Peyer's patch (tissue), 4 donors: ENCODE data around the gene NHLRC4. TPM values are rescaled to one million over a fixed set of nuclear protein-coding genes. Genes with fewer than 3 reads are reported as not detected.

ENCODE experiments used
- DNase-seq, 3 donors: peaks; one replicate each; pipeline ENCODE4 v3.0.0-alpha.2; 2017 to 2019
- H3K27ac ChIP-seq, 4 donors: fragments of 200-600 bp; sonication (generic); one replicate each; pipeline ENCODE4 v1.5.1; 2016 to 2019
- H3K27me3 ChIP-seq, 2 donors: fragments of 200-600 bp; sonication (generic); one replicate each; pipeline ENCODE4 v1.5.1; 2019
- H3K36me3 ChIP-seq, 3 donors: fragments of 200-600 bp; sonication (generic); one replicate each; pipeline ENCODE4 v1.5.1; 2016 to 2019
- H3K4me1 ChIP-seq, 4 donors: fragments of 200-600 bp; sonication (generic); one replicate each; pipeline ENCODE4 v1.5.1; 2016 to 2019
- H3K4me3 ChIP-seq, 4 donors: fragments of 200-600 bp; sonication (generic); 1 replicate in 3 of 4; 2 replicates in 1 of 4; pipeline ENCODE4 v1.5.1; 2016 to 2019; ENCODE audit warnings: mild to moderate bottlenecking in 1 of 4
- H3K9me3 ChIP-seq, 4 donors: fragments of 200-600 bp; sonication (generic); one replicate each; pipeline ENCODE4 v1.5.1; 2016 to 2019; ENCODE audit warnings: mild to moderate bottlenecking in 1 of 4
- POLR2A ChIP-seq, 2 donors: fragments of 450-650 bp; IDR thresholded peaks; one replicate each; pipeline ENCODE4 v1.5.1; 2017; ENCODE audit warnings: antibody characterized with exemption in 2 of 2, mild to moderate bottlenecking in 2 of 2, moderate library complexity in 2 of 2
- total RNA-seq, 4 donors: library from RNA; depleted of rRNA; stranded (reverse); fragments of >200 nt; gene quantifications; one replicate each; pipeline ENCODE4 v1.1.0, GENCODE V29; 2016
- TF ChIP-seq, protein P1 (sequence below), 6 experiments: fragments of 450-650 bp in 4 of 6; fragments of 200-600 bp in 2 of 6; sonication (generic) in 1 of 6; IDR thresholded peaks; one replicate each; pipeline ENCODE4 v1.5.1; 2017 to 2019; ENCODE audit warnings: antibody characterized with exemption in 6 of 6, mild to moderate bottlenecking in 3 of 6, moderate library complexity in 1 of 6

NHLRC4 gene
- total RNA-seq, 4 donors from 2014 or later, result 1.2 to 17.3 (median 1.5) TPM

DNA sequence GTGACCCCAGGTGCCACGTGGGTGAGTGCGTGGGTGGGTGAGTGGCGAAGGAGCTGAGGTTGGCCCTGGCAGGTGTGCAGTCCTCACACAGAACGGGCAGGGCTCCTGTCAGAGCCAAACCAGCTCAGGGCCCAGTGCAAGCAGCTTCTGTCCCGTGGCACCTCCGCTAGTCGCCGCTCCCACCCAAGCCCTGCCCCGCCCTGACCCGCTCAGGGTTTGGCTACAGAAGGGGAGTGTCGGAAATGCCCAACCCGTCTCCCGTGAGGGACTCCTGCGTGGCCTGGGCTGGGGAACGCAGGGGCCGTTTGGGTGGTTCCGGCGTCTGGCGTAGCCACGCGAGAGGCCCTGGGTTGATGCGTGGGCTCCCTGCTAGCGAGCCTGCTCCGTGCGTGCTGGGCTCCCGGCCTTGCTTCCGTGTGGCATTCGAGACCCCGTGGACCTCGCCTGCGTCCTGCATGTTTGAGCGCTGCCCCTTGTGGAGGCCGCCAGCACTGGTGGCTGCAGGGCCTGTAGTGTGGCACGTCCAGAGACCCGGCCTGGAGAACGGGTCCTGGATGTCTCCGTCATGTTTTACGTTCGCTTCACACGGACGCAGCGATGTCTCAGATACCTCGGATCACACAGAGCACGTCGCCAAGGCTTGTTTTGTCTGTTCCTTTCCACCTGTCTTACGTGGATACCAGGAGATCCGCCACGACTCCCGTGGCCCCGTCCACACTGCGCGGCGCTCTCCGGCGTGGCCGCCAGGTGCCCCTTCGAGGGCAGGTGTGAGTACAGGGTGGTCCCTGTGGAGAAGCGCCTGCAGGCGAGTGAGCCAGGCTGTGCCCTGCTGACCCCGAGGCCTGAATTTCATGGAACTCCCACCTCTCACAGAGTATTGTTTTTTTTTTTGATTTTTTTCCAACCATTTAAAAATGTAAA, 29.1 kb upstream of the NHLRC4 start:
- DNase-seq, result no peak
- Histone ChIP-seq H3K4me1 (peaks cover 0 to 19% (median 0%) of the 10 kb centered on the region in 4 donors), H3K9me3 (no peaks in the 10 kb centered on the region), H3K27ac (peak overlapping the region in 1 of 4 donors; percentile 13), H3K36me3 (peaks cover 0 to 53% (median 0%) of the 10 kb centered on the region in 3 donors), H3K4me3 (no peak overlapping the region), H3K27me3 (no peaks in the 10 kb centered on the region)
- no peak for TF ChIP-seq POLR2A (IDR thresholded peaks at IDR 0.05)
- TF ChIP-seq, protein P1, sequence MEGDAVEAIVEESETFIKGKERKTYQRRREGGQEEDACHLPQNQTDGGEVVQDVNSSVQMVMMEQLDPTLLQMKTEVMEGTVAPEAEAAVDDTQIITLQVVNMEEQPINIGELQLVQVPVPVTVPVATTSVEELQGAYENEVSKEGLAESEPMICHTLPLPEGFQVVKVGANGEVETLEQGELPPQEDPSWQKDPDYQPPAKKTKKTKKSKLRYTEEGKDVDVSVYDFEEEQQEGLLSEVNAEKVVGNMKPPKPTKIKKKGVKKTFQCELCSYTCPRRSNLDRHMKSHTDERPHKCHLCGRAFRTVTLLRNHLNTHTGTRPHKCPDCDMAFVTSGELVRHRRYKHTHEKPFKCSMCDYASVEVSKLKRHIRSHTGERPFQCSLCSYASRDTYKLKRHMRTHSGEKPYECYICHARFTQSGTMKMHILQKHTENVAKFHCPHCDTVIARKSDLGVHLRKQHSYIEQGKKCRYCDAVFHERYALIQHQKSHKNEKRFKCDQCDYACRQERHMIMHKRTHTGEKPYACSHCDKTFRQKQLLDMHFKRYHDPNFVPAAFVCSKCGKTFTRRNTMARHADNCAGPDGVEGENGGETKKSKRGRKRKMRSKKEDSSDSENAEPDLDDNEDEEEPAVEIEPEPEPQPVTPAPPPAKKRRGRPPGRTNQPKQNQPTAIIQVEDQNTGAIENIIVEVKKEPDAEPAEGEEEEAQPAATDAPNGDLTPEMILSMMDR (IDR thresholded peaks at IDR 0.05), result no peak

DNA sequence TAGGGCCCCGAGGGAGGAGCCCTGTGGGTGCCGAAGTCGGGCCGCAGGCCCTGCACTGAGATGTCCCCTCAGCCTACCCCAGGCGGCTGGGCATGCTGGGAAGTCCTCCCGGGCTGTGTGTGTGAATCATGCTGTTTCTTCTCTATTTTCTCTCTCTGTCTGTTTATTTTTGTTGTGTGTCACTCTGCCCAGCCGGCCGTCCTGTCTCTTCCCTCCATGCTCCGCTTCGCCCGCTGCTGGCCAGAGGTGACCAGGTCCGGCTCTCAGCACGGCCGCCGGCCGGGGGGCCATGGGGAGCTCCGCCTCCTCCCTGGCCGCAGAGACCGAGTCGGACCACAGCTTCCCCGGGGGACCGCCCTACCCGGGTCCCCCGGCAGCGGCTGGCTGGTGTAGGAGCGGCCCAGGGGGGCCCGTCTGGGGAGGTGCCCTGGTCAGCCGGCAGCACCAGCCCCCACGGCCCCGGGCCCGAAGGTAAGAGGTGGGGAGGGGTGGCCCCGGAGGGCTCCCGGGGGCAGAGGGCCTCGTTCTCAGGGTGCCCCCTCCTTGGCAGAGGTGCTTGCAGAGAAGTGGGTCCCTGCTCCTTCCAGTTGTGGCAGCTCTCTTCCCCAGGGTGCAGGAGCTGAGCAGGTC, 26.8 kb upstream of the NHLRC4 start:
- H3K27me3 ChIP-seq, result no peaks in the 10 kb centered on the region
- no peak for DNase-seq
- no peak overlapping the region for H3K27ac ChIP-seq
- H3K4me3 ChIP-seq, result no peak overlapping the region
- H3K9me3 ChIP-seq, result no peaks in the 10 kb centered on the region
- TF ChIP-seq, protein P1 (IDR thresholded peaks at IDR 0.05), result no peak
- TF ChIP-seq POLR2A (IDR thresholded peaks at IDR 0.05), result no peak
- peaks cover 0 to 12% (median 0%) of the 10 kb centered on the region in 4 donors for H3K4me1 ChIP-seq
- H3K36me3 ChIP-seq, result peaks cover 0 to 63% (median 0%) of the 10 kb centered on the region in 3 donors

DNA sequence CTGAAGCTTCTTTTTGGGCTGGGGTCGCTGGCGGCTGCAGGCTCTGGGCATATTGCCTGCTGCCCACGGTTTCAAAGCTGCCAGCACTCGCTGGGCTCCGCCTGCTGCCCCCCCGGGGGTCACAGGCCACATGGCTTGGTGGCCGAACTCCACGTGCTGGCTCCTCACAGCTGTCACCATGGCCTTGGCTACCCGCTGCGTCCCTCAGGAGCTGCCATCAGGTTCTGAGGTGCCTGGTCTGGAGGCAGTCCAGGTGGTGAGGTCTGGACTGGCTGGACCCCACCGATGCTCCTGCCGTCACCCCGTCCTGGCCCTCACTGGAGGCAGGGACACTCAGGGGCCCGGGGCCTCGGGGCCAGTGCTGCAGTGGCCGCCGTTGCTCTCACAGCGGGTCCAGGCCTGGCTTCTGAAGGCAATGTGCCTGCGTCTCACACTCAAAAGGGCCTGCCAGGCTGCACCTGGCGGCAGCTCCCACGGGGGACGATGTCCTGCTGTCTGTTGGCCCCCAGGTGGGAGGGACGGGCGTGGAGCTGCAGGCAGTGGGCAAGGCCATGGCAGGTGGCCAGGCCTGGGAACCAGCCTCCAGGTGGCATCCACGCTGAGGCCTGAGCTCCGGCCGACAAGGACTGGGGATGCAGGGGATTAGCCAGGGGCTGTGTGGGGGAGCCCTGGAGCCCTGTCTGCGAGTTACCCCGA, 26.0 kb upstream of the NHLRC4 start:
- H3K4me3 ChIP-seq, result no peak overlapping the region

DNA sequence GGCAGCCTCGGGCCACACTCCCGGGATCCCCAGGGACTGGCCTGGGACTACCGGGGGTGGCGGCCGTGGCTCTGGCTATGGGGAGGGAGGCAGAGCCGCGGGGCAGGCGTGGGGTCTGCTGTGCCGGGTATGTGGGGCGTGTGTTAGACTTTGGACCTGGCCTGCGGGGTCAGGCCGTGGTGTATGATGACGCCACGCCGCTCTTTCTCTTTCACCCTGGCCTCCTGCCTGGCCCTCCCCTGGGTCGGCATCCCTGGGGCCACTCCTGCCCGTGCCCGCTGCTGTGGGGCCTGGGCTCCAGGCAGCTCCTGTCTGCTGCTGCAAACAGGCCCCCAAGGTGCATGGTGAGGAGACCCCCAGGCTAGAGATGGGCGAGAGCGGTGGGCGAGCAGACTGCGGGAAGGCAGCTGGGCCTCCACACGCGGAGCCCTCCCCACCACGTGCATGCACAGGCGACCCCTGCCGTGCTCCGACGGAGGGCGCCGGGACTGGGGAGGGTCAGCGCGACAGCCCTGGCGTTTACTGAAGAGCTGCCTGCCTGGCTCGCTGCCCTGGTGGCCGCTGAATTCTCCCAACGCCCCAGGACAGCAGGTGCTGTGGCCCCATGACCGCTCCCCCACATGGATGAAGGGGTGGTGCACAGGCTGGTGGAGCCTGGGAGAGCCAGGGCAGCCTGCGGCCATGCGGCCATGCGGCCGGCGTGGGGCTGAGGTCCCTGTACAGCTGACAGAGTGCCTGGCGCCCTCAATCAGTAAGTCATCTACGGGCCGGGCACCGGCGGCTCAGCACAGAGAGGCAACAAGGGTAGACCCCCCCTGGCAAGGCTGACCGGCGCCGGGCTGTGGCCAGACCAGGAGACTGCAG, 23.3 kb upstream of the NHLRC4 start:
- H3K27ac ChIP-seq, result peak overlapping the region in 1 of 4 donors; percentile 35
- no peaks in the 10 kb centered on the region for H3K27me3 ChIP-seq
- H3K36me3 ChIP-seq, result peaks cover 0 to 52% (median 0%) of the 10 kb centered on the region in 3 donors
- no peaks in the 10 kb centered on the region for H3K9me3 ChIP-seq
- peaks cover 0 to 21% (median 0%) of the 10 kb centered on the region in 4 donors for H3K4me1 ChIP-seq
- H3K4me3 ChIP-seq, result peak overlapping the region in 1 of 4 donors; percentile 6
- peak in 1 of 2 donors; percentile 14 for TF ChIP-seq POLR2A (IDR thresholded peaks at IDR 0.05)
- TF ChIP-seq, protein P1 (IDR thresholded peaks at IDR 0.05), result no peak
- peak in 1 of 3 donors; percentile 65 for DNase-seq

More for the DNA sequence above, 26.0 kb upstream of the NHLRC4 start:
- Histone ChIP-seq H3K9me3 (no peaks in the 10 kb centered on the region), H3K36me3 (peaks cover 0 to 63% (median 0%) of the 10 kb centered on the region in 3 donors), H3K4me1 (peaks cover 0 to 7% (median 0%) of the 10 kb centered on the region in 4 donors), H3K27ac (no peak overlapping the region), H3K27me3 (no peaks in the 10 kb centered on the region)
- TF ChIP-seq, protein P1 (IDR thresholded peaks at IDR 0.05), result no peak
- no peak for DNase-seq
